IPS DF 4.7 (cell line): Measurements from ENCODE around the gene USP22.
"Not testable (repeated sequence)": the region's sequence is repeated elsewhere in the genome, so short reads cannot be mapped to it uniquely, and the experiment has no call there.

Experiments used
- DNase-seq: peaks from one replicate; pipeline ENCODE4 v3.0.0-alpha.2; 2013; ENCODE audit warnings: low spot score; ENCODE audit errors: extremely low read depth

USP22 gene

GRCh38 chr17:20989991-20990855 is 52.6 kb downstream of the USP22 start:
- DNase-seq: no peak

GRCh38 chr17:20989481-20989880 is 53.3 kb downstream of the USP22 start:
- DNase-seq: no peak

- no peak for DNase-seq
These were observed 53.9 kb downstream of the USP22 start for GRCh38 chr17:20988896-20989295.

GRCh38 chr17:20988001-20988636 is 54.7 kb downstream of the USP22 start:
- no peak for DNase-seq

GRCh38 chr17:20987511-20987910 is 55.3 kb downstream of the USP22 start:
- no peak for DNase-seq

- no peak for DNase-seq
These were observed 55.9 kb downstream of the USP22 start for GRCh38 chr17:20986767-20987510.

- DNase-seq: no peak
These were observed 59.5 kb downstream of the USP22 start for GRCh38 chr17:20983359-20983637.

- DNase-seq: no peak
These were observed 60.0 kb downstream of the USP22 start for GRCh38 chr17:20982589-20983358.

GRCh38 chr17:20981046-20981920 is 61.5 kb downstream of the USP22 start:
- no peak for DNase-seq

GRCh38 chr17:20979792-20980083 is 63.1 kb downstream of the USP22 start:
- no peak for DNase-seq

GRCh38 chr17:20979007-20979791 is 63.6 kb downstream of the USP22 start:
- DNase-seq: not testable (repeated sequence)

- not testable (repeated sequence) for DNase-seq
These were observed 65.1 kb downstream of the USP22 start for GRCh38 chr17:20977609-20978253.

- no peak for DNase-seq
These were observed 67.2 kb downstream of the USP22 start for GRCh38 chr17:20975566-20975965.

- no peak for DNase-seq
These were observed 72.5 kb downstream of the USP22 start for GRCh38 chr17:20970329-20970728.

GRCh38 chr17:20968913-20969616 is 73.7 kb downstream of the USP22 start:
- no peak for DNase-seq

- DNase-seq: no peak
These were observed 75.0 kb downstream of the USP22 start for GRCh38 chr17:20967776-20968175.

- DNase-seq: no peak
These were observed 75.9 kb downstream of the USP22 start for GRCh38 chr17:20966870-20967269.

- no peak for DNase-seq
These were observed 77.3 kb downstream of the USP22 start for GRCh38 chr17:20965492-20965891.

- DNase-seq: no peak
These were observed 81.2 kb downstream of the USP22 start for GRCh38 chr17:20961586-20961985.
